ENCODE results near the gene NEK1.

DNA sequence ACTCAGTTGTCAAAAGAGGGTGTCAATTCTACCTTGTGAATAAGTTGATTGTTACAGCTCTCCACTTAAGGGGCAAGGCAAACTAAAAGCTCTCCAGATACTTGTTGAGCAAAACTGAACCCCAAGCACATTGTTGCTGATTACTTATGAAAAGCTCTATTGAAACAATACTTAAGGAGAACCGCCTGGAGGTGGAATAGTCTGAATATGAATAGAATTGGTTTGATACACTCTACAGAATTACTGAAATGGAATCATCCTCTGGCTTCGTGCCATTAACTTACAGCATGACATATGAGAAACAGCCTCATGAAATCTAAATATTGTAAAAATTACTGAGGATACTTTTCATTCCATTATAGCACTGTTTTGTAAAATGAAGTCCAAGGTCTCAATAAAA, 214.6 kb downstream of the NEK1 start:
- TF ChIP-seq, protein P1, sequence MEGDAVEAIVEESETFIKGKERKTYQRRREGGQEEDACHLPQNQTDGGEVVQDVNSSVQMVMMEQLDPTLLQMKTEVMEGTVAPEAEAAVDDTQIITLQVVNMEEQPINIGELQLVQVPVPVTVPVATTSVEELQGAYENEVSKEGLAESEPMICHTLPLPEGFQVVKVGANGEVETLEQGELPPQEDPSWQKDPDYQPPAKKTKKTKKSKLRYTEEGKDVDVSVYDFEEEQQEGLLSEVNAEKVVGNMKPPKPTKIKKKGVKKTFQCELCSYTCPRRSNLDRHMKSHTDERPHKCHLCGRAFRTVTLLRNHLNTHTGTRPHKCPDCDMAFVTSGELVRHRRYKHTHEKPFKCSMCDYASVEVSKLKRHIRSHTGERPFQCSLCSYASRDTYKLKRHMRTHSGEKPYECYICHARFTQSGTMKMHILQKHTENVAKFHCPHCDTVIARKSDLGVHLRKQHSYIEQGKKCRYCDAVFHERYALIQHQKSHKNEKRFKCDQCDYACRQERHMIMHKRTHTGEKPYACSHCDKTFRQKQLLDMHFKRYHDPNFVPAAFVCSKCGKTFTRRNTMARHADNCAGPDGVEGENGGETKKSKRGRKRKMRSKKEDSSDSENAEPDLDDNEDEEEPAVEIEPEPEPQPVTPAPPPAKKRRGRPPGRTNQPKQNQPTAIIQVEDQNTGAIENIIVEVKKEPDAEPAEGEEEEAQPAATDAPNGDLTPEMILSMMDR (IDR thresholded peaks at IDR 0.05): no peak
- no peak for TF ChIP-seq POLR2A (IDR thresholded peaks at IDR 0.05)
